ENCODE data around the gene ABHD14A.
"Not testable (repeated sequence)": the region's sequence is repeated elsewhere in the genome, so short reads cannot be mapped to it uniquely, and the experiment has no call there.

DNA sequence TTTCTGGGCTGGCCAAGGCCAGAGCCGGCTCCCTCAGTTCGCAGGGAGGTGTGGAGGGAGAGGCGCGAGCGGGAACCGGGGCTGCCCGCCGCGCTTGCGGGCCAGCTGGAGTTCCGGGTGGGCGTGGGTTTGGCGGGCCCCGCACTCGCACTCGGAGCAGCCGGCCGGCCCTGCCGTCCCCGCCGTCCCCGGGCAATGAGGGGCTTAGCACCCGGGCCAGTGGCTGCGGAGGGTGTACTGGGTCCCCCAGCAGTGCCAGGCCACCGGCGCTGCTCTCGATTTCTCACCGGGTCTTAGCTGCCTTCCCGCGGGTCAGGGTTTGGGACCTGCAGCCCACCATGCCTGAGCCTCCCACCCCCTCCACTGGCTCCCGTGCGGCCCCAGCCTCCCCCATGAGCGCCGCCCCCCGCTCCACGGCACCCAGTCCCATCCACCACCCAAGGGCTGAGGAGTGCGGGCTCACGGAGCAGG, 15.7 kb downstream of the ABHD14A start:
- TF ChIP-seq, protein P1, sequence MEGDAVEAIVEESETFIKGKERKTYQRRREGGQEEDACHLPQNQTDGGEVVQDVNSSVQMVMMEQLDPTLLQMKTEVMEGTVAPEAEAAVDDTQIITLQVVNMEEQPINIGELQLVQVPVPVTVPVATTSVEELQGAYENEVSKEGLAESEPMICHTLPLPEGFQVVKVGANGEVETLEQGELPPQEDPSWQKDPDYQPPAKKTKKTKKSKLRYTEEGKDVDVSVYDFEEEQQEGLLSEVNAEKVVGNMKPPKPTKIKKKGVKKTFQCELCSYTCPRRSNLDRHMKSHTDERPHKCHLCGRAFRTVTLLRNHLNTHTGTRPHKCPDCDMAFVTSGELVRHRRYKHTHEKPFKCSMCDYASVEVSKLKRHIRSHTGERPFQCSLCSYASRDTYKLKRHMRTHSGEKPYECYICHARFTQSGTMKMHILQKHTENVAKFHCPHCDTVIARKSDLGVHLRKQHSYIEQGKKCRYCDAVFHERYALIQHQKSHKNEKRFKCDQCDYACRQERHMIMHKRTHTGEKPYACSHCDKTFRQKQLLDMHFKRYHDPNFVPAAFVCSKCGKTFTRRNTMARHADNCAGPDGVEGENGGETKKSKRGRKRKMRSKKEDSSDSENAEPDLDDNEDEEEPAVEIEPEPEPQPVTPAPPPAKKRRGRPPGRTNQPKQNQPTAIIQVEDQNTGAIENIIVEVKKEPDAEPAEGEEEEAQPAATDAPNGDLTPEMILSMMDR (IDR thresholded peaks at IDR 0.05; ENCODE audit: borderline replicate concordance, extremely low read depth, low read length, poor library complexity, severe bottlenecking): not testable (repeated sequence)
- not testable (repeated sequence) for TF ChIP-seq EZH2 (IDR thresholded peaks at IDR 0.05; ENCODE audit: borderline replicate concordance, low read depth, low read length, severe bottlenecking)

Data from DND-41 (cell line).